ENCODE results near the gene AP1B1.

AP1B1 gene

DNA sequence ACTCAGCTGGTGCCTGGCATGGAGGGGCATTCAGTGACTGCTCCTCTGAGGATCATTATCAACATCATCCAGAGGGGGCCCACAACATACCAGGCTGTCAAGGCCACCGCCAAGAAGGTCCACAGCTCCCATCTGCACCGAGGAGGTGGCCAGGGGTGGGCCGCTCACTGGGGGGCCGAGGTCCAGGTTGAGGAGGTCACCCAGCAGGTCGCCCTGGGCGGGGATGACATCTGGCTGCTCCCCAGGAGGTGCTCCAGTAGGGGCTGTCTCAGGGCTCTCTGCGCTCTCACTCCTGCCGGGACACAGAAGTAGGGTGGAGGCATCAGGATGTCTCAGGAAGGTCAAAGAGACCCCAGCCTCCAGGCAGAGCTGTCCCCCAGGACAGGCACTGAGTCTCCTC lies 47.8 kb downstream of the AP1B1 start:
- no peak for DNase-seq (ENCODE audit: low read depth)
- TF ChIP-seq, protein P1, sequence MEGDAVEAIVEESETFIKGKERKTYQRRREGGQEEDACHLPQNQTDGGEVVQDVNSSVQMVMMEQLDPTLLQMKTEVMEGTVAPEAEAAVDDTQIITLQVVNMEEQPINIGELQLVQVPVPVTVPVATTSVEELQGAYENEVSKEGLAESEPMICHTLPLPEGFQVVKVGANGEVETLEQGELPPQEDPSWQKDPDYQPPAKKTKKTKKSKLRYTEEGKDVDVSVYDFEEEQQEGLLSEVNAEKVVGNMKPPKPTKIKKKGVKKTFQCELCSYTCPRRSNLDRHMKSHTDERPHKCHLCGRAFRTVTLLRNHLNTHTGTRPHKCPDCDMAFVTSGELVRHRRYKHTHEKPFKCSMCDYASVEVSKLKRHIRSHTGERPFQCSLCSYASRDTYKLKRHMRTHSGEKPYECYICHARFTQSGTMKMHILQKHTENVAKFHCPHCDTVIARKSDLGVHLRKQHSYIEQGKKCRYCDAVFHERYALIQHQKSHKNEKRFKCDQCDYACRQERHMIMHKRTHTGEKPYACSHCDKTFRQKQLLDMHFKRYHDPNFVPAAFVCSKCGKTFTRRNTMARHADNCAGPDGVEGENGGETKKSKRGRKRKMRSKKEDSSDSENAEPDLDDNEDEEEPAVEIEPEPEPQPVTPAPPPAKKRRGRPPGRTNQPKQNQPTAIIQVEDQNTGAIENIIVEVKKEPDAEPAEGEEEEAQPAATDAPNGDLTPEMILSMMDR (IDR thresholded peaks at IDR 0.05; ENCODE audit: control insufficient read depth, insufficient read depth, low read depth, low read length, missing control alignments), result no peak
- no peak overlapping the region for H3K4me3 ChIP-seq (ENCODE audit: control insufficient read depth, low read depth, low read length)

DNA sequence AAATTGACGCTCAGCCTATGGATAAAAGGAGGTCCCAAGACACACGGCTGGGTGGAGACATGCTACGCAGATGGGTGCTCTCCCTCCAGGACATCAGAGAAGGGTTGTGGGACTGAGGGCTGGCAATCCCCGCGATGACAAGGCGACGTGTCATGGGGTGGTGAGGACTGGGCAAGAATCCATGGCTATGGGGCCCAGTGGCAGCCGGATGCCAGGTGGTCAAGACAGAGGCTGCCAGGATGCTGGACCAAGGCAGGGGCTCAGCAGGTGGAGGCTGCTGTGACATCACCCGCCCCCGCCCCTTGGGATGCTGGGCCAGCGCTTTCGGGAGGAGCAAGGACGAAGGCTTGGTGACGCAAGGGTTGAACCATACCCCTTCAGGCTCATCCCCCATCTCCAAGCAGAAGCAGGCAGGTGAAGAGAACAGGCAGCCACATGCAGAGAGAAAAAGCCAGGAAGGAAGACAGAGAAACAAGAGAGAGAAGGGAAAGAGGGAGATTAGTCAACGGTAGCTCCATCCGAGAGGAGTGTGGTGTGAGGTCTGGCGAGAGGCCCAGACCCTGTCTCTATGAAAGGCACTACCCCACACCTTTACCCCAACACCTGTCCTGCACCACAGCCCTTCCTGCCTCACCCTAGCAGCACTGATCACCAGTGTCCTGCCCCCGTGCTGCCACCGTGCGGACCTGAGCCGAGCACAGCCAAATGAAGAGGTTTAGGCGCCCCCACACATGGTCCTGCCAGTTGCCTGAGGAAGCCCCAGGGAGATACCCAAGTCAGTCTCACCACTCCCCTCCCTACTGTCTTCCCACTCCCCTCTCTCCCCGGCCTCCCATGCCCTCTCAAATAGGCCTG lies 48.8 kb downstream of the AP1B1 start:
- no peak overlapping the region for H3K4me3 ChIP-seq (ENCODE audit: control insufficient read depth, low read depth, low read length)
- TF ChIP-seq, protein P1 (IDR thresholded peaks at IDR 0.05; ENCODE audit: control insufficient read depth, insufficient read depth, low read depth, low read length, missing control alignments), result no peak
- DNase-seq (ENCODE audit: low read depth), result no peak

DNA sequence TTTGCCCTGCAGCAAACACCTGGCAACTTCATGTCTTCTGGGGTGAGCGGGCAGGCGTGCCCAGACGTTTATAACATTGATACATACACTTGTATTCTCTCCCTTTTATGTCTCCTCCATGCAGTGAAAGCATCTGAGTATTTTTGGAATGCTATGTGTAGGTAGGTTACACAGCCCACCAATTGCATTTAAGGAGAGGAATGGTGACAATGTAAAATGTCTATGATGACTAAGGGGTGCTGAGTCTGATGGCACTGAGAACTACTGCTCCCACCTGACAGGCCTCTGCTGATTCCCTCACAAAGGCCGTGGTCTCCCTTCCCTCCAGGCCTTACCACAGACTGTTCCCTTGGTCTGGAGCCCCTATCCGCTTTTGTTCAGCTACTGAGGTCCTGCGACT lies 50.0 kb downstream of the AP1B1 start:
- DNase-seq (ENCODE audit: low read depth), result no peak

DNA sequence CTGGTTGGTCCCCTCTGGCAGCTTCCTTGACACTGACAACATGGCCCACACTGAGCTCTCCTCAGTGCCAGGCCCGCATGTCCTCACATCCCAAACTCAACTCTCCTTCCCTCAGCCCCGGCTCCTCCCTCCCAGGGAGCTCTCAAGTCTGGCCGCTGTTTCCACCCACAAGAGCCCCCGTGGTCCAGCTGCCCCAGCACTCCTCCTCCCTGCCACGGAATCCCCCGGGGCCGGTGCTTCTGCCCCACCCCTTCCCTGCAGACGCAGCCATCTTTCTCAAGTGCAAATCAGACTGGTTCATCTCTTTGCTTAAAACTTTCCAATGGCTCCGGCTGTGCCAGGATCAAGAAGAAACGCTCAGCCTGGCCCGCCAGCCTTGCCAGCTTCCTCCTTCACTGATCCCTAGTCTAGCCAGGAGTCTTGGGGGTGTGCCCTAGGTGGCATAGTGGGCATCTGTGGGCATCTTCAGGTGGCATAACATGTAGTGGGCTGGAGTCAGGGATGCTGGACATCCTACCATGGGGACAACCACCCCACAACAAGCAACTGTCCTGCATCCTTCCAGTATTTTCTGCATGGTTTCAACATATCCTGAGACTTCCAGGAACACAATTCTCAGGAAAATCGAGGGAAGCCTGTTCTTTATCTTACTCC lies 50.6 kb downstream of the AP1B1 start:
- TF ChIP-seq, protein P1 (IDR thresholded peaks at IDR 0.05; ENCODE audit: control insufficient read depth, insufficient read depth, low read depth, low read length, missing control alignments), result no peak
- H3K4me3 ChIP-seq (ENCODE audit: control insufficient read depth, low read depth, low read length), result no peak overlapping the region
- no peak for DNase-seq (ENCODE audit: low read depth)

More for the DNA sequence above, 50.0 kb downstream of the AP1B1 start:
- no peak overlapping the region for H3K4me3 ChIP-seq (ENCODE audit: control insufficient read depth, low read depth, low read length)
- TF ChIP-seq, protein P1 (IDR thresholded peaks at IDR 0.05; ENCODE audit: control insufficient read depth, insufficient read depth, low read depth, low read length, missing control alignments), result no peak

DNA sequence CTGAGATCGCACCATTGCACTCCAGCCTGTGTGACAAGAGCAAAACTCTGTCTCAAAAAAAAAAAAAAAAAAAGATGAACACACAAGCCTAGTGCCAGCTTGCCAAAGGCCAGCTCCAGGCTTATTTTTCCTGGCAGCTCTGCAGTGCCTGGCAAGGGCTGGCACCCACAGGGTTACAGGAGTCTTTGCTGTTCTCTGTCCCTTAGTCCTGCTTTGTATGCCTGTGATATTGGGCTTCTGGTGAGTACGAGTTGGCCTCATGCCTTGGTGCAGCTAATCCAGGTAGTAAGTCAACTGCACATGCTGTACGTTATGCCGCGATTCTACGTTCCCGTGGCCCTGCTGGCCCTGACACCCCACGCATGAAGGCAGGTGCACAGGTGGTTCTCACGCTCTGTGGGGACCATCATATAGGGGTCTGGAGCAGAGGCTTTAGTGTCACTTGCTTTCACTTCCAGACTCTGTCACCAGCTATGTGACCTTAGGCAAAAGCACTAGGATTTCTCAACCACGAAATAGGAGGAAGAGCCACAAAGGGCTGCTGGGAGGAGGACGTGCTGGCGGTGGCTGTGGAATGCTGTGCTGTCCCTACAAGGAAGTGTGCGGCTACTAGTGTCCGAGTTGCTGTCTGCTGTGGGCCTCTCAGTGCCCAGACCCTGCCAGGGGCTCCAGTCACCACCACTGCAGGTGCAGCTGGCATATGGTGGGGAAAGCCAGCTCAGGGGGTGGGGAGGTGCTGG lies 51.4 kb downstream of the AP1B1 start:
- no peak overlapping the region for H3K4me3 ChIP-seq (ENCODE audit: control insufficient read depth, low read depth, low read length)
- TF ChIP-seq, protein P1 (IDR thresholded peaks at IDR 0.05; ENCODE audit: control insufficient read depth, insufficient read depth, low read depth, low read length, missing control alignments), result no peak

DNA sequence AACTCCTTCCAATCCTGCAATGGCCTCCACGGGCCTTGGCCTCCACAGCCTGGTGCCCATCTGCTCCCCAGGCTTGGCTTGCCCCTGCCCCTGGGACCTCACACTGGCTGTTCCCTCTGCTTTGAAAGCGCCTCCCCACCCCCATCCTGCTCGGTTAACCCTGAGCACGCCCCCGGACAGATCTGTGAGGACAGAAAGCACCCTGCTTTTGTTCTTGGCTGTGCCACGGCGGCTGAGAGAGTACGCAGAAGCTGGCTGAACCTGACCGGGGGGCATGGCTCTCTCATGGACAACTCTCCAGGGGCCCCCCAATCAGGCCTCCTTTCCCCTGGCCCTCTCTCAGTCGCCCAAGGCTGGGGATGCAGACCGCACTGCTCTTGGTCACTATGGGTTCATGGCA lies 52.7 kb downstream of the AP1B1 start:
- DNase-seq (ENCODE audit: low read depth), result no peak
- TF ChIP-seq, protein P1 (IDR thresholded peaks at IDR 0.05; ENCODE audit: control insufficient read depth, insufficient read depth, low read depth, low read length, missing control alignments), result no peak
- no peak overlapping the region for H3K4me3 ChIP-seq (ENCODE audit: control insufficient read depth, low read depth, low read length)

More for the DNA sequence above, 51.4 kb downstream of the AP1B1 start:
- no peak for DNase-seq (ENCODE audit: low read depth)

Measured in AG09309 (cell line).